ENCODE data around the gene CSNK2B. TPM values are rescaled to one million over a fixed set of nuclear protein-coding genes. Genes with fewer than 3 reads are reported as not detected.

Gene CSNK2B
- total and polyA plus RNA-seq, 9 of the 15 experiments (the other 6 are each of a cell fraction or from before 2014, with no cell fraction given): 120 to 1,126 (median 529) TPM

DNA sequence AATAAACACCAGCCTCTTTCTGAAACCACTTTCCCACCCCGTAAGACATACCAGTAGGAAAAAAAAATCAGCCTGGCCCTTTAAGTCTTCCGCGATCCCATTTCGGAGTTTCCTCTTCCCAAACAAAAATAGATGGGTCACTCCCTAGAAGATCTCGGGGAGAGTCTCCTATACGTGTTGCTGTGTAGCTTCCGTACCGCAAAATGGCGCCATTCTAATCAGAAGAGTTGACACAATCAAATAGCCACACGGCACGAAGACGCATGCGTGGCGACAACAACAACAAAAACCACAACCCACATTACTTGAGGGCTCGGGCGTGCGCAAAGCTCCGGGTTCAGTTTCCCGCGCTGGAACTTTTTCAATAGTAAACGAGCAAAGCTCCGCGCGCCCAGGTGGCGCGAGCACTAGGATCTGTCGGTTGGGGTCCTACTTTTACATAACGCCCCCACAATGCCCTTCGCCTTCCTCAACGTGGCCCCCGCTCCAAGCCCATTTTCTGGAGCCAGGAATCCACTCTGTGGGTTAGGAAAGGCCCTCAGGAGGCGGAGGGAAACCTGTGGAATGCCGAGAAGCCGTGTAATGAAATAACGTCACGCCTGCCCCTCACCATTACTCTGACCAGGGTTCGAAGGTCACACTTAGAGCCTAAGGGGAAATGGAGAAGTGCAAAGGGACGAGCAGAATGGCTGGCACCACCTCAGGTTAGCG lies 935 bp upstream of the CSNK2B start, which contains the start of gene GPANK1 (continued):
- TF ChIP-seq YY1 (IDR thresholded peaks at IDR 0.05; ENCODE audit: borderline replicate concordance in 1 of 3, control insufficient read depth in 1 of 3, extremely low read depth in 1 of 3, insufficient read depth in 3 of 3, insufficient read length in 1 of 3, insufficient replicate concordance in 2 of 3, low read depth in 1 of 3, low read length in 2 of 3): peak; percentile 92 to 99 (median 97)
- TF ChIP-seq SNRNP70 (optimal IDR thresholded peaks at IDR 0.05; ENCODE audit: low read depth, low read length): peak; percentile 23
- TF ChIP-seq RBBP5 (IDR thresholded peaks at IDR 0.05; ENCODE audit: borderline replicate concordance, insufficient read depth, low read length, poor library complexity, severe bottlenecking): no peak
- TF ChIP-seq, protein P1, sequence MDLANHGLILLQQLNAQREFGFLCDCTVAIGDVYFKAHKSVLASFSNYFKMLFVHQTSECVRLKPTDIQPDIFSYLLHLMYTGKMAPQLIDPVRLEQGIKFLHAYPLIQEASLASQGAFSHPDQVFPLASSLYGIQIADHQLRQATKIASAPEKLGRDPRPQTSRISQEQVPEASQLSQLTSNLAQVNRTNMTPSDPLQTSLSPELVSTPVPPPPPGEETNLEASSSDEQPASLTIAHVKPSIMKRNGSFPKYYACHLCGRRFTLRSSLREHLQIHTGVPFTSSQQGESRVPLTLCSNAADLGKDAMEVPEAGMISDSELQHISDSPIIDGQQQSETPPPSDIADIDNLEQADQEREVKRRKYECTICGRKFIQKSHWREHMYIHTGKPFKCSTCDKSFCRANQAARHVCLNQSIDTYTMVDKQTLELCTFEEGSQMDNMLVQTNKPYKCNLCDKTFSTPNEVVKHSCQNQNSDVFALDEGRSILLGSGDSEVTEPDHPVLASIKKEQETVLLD (IDR thresholded peaks at IDR 0.05): peak; percentile 95
- TF ChIP-seq KDM1A (IDR thresholded peaks at IDR 0.05): no peak
- no peak for TF ChIP-seq HNRNPK (IDR thresholded peaks at IDR 0.05; ENCODE audit: low read depth, low read length, poor library complexity, severe bottlenecking)
- peak; percentile 85; the same call in 1 of the 2 replicates for TF ChIP-seq ZNF224 (CRISPR knock-in tag; IDR thresholded peaks at IDR 0.05)
- no peak for TF ChIP-seq BMI1 (IDR thresholded peaks at IDR 0.05; ENCODE audit: low read length)
- TF ChIP-seq ZFP91 (CRISPR knock-in tag; IDR thresholded peaks at IDR 0.05): peak; percentile 87
- no peak; the same call in 1 of the 2 replicates for TF ChIP-seq ESRRB (CRISPR knock-in tag; IDR thresholded peaks at IDR 0.05; ENCODE audit: borderline replicate concordance)
- no peak for TF ChIP-seq NR0B1 (IDR thresholded peaks at IDR 0.05; ENCODE audit: partially characterized antibody)
- no peak for TF ChIP-seq ZNF512 (tag; IDR thresholded peaks at IDR 0.05)
- no peak for TF ChIP-seq GTF3C2 (IDR thresholded peaks at IDR 0.05; ENCODE audit: borderline replicate concordance, extremely low read depth, insufficient read length)
- TF ChIP-seq SMAD3 (CRISPR knock-in tag; conservative IDR thresholded peaks at IDR 0.05): peak; percentile 89
